Erythroblast (primary cell): Measurements from ENCODE around the gene MIP.

ENCODE experiments used
- GATA1 ChIP-seq: IDR thresholded peaks from 2 replicates; pipeline ENCODE4 v1.6.1; 2011; ENCODE audit warnings: low read depth, mild to moderate bottlenecking, control low read depth, low read length, moderate library complexity
- POLR2A ChIP-seq: IDR thresholded peaks from 2 replicates; pipeline ENCODE4 v1.6.1; 2011; ENCODE audit warnings: mild to moderate bottlenecking, low read length

GRCh38 chr12:56425940-56426438 is 28.5 kb downstream of the MIP start:
- TF ChIP-seq POLR2A (no peak), GATA1 (no peak)
